ENCODE data around the gene FARS2. TPM values are rescaled to one million over a fixed set of nuclear protein-coding genes. Genes with fewer than 3 reads are reported as not detected.

The FARS2 gene
- total RNA-seq, 1 experiment from 2014 or later, result 13.8 TPM

- Histone ChIP-seq H3K9ac (ENCODE audit: low read length) (no peak overlapping the region), H2AFZ (ENCODE audit: low read depth, low read length, poor library complexity, severe bottlenecking) (no peak overlapping the region)
- DNase-seq (ENCODE audit: low read depth, low spot score), result no peak
Observed at GRCh38 chr6:5671601-5672559, 410.6 kb downstream of the FARS2 start.

More at GRCh38 chr6:5671601-5672559, 410.6 kb downstream of the FARS2 start:
- ChIA-PET CTCF (interaction anchor here (2.0 kb wide), 1 partner anchor 201 kb away, joined by 10 read pairs; no protein-coding TSS in a partner anchor), RAD21 (ENCODE audit: low non-redundant PET in 1 of 2, low total read pairs in 2 of 2, uncharacterized antibody in 2 of 2, unreplicated experiment in 2 of 2) (no interaction called here), POLR2A (no interaction called here)
- Histone ChIP-seq H3K79me2 (ENCODE audit: insufficient read depth, low read length) (no peaks in the 10 kb centered on the region), H4K20me1 (ENCODE audit: insufficient read depth) (0 out of 2 replicates have a peak, but pooled peaks cover 4% of the 10 kb centered on the region), H3K9me2 (ENCODE audit: insufficient read depth) (no peaks in the 10 kb centered on the region), H3K36me3 (ENCODE audit: control insufficient read depth in 1 of 2, insufficient read depth in 2 of 2, low read length in 2 of 2) (no peaks in the 10 kb centered on the region), H3K4me2 (ENCODE audit: low read length) (no peak overlapping the region), H3K27ac (ENCODE audit: low read depth, low read length) (no peak overlapping the region), H3K27me3 (ENCODE audit: insufficient read depth, low read length) (no peaks in the 10 kb centered on the region), H3K4me3 (replicated peaks in 1 of 2; ENCODE audit: low read depth in 1 of 2, low read length in 2 of 2) (no peak overlapping the region), H3K4me1 (ENCODE audit: control insufficient read depth in 1 of 2, insufficient read depth in 2 of 2, low read length in 2 of 2) (no peaks in the 10 kb centered on the region), H3K9me3 (ENCODE audit: control insufficient read depth in 1 of 2, insufficient read depth in 1 of 2, low read depth in 1 of 2, low read length in 2 of 2) (no peaks in the 10 kb centered on the region)
- no peak for ATAC-seq
- TF ChIP-seq ZBTB33 (IDR thresholded peaks at IDR 0.05; ENCODE audit: extremely low read depth, insufficient replicate concordance, low read length) (no peak), REST (IDR thresholded peaks at IDR 0.05; ENCODE audit: low read depth) (no peak), JUND (IDR thresholded peaks at IDR 0.05) (no peak), RAD21 (IDR thresholded peaks at IDR 0.05; ENCODE audit: low read depth) (peak; percentile 33; the same call in 1 of the 2 replicates), EGR1 (IDR thresholded peaks at IDR 0.05; ENCODE audit: low read depth) (no peak)
- intact Hi-C loops (cut with micrococcal nuclease), result no loop called here
- no TSS peak for BruUV-seq (replicated peaks)

Data from HCT116 (cell line).